ENCODE measurements around the gene SCAANT1. TPM values are rescaled to one million over a fixed set of nuclear protein-coding genes. Genes with fewer than 3 reads are reported as not detected.

The SCAANT1 gene
- polyA plus RNA-seq (2013, experiment 1 of 2): not detected
- not detected for polyA plus RNA-seq (2013, experiment 2 of 2)

GRCh38 chr3:63911873-63912767 lies at the start of gene SCAANT1:
SCAANT1 (minus strand) TSS chr3:63912383.
- H3K27ac ChIP-seq (ENCODE audit: low read depth, low read length, severe bottlenecking): peak within 1 kb of the TSS; percentile 96
- H3K4me1 ChIP-seq (ENCODE audit: control insufficient read depth, insufficient read depth, low read length, poor library complexity, severe bottlenecking): peaks cover 22% of the 10 kb centered on the region
- no peaks in the 10 kb centered on the region for H3K9me3 ChIP-seq (ENCODE audit: control insufficient read depth, low read length)
- peak within 1 kb of the TSS; percentile 58 for H3K4me3 ChIP-seq (ENCODE audit: extremely low read depth, insufficient read depth, low read length, poor library complexity, severe bottlenecking)
- 0% methylated on average over 66 to 73 of the region's 115 CpGs for WGBS, 2 experiments (ENCODE audit: insufficient coverage in 2 of 2)
- peaks cover 31% of the 10 kb centered on the region for H3K36me3 ChIP-seq (ENCODE audit: control insufficient read depth, insufficient read depth, low read length)

- no peak overlapping the region for H3K4me3 ChIP-seq (ENCODE audit: extremely low read depth, insufficient read depth, low read length, poor library complexity, severe bottlenecking)
- H3K27ac ChIP-seq (ENCODE audit: low read depth, low read length, severe bottlenecking): no peak overlapping the region
- H3K9me3 ChIP-seq (ENCODE audit: control insufficient read depth, low read length): no peaks in the 10 kb centered on the region
- H3K4me1 ChIP-seq (ENCODE audit: control insufficient read depth, insufficient read depth, low read length, poor library complexity, severe bottlenecking): peaks cover 9% of the 10 kb centered on the region
- no peaks in the 10 kb centered on the region for H3K36me3 ChIP-seq (ENCODE audit: control insufficient read depth, insufficient read depth, low read length)
- 80% methylated on average over 1 of the region's 2 CpGs; no CpG with 5 or more reads in 1 of the 2 experiments for WGBS, 2 experiments (ENCODE audit: insufficient coverage in 2 of 2)
Measured at GRCh38 chr3:63961891-63962290, 49.7 kb upstream of the SCAANT1 start.

- Histone ChIP-seq H3K4me3 (ENCODE audit: extremely low read depth, insufficient read depth, low read length, poor library complexity, severe bottlenecking) (no peak overlapping the region), H3K36me3 (ENCODE audit: control insufficient read depth, insufficient read depth, low read length) (peaks cover 6% of the 10 kb centered on the region), H3K9me3 (ENCODE audit: control insufficient read depth, low read length) (no peaks in the 10 kb centered on the region), H3K4me1 (ENCODE audit: control insufficient read depth, insufficient read depth, low read length, poor library complexity, severe bottlenecking) (peaks cover 9% of the 10 kb centered on the region), H3K27ac (ENCODE audit: low read depth, low read length, severe bottlenecking) (peak overlapping the region; percentile 47)
- 76 to 78% methylated on average over 6 of the region's 6 CpGs for WGBS, 2 experiments (ENCODE audit: insufficient coverage in 2 of 2)
Measured at GRCh38 chr3:63960048-63960711, 48.0 kb upstream of the SCAANT1 start.

- H3K4me1 ChIP-seq (ENCODE audit: control insufficient read depth, insufficient read depth, low read length, poor library complexity, severe bottlenecking): peaks cover 11% of the 10 kb centered on the region
- H3K4me3 ChIP-seq (ENCODE audit: extremely low read depth, insufficient read depth, low read length, poor library complexity, severe bottlenecking): no peak overlapping the region
- H3K27ac ChIP-seq (ENCODE audit: low read depth, low read length, severe bottlenecking): no peak overlapping the region
- H3K36me3 ChIP-seq (ENCODE audit: control insufficient read depth, insufficient read depth, low read length): peaks cover 9% of the 10 kb centered on the region
- no peaks in the 10 kb centered on the region for H3K9me3 ChIP-seq (ENCODE audit: control insufficient read depth, low read length)
- 100% methylated on average over 1 of the region's 3 CpGs for WGBS, 2 experiments (ENCODE audit: insufficient coverage in 2 of 2)
Measured at GRCh38 chr3:63959146-63959545, 47.0 kb upstream of the SCAANT1 start.

GRCh38 chr3:63955830-63956545 lies 43.8 kb upstream of the SCAANT1 start:
- WGBS, 2 experiments (ENCODE audit: insufficient coverage in 2 of 2): 96 to 98% methylated on average over 7 to 10 of the region's 13 CpGs
- H3K4me1 ChIP-seq (ENCODE audit: control insufficient read depth, insufficient read depth, low read length, poor library complexity, severe bottlenecking): peaks cover 21% of the 10 kb centered on the region
- H3K27ac ChIP-seq (ENCODE audit: low read depth, low read length, severe bottlenecking): no peak overlapping the region
- no peak overlapping the region for H3K4me3 ChIP-seq (ENCODE audit: extremely low read depth, insufficient read depth, low read length, poor library complexity, severe bottlenecking)
- H3K9me3 ChIP-seq (ENCODE audit: control insufficient read depth, low read length): no peaks in the 10 kb centered on the region
- H3K36me3 ChIP-seq (ENCODE audit: control insufficient read depth, insufficient read depth, low read length): peaks cover 23% of the 10 kb centered on the region

- H3K36me3 ChIP-seq (ENCODE audit: control insufficient read depth, insufficient read depth, low read length): peaks cover 23% of the 10 kb centered on the region
- H3K4me1 ChIP-seq (ENCODE audit: control insufficient read depth, insufficient read depth, low read length, poor library complexity, severe bottlenecking): peaks cover 20% of the 10 kb centered on the region
- no peak overlapping the region for H3K4me3 ChIP-seq (ENCODE audit: extremely low read depth, insufficient read depth, low read length, poor library complexity, severe bottlenecking)
- H3K9me3 ChIP-seq (ENCODE audit: control insufficient read depth, low read length): no peaks in the 10 kb centered on the region
- H3K27ac ChIP-seq (ENCODE audit: low read depth, low read length, severe bottlenecking): no peak overlapping the region
- 50 to 80% methylated on average over 1 to 2 of the region's 3 CpGs for WGBS, 2 experiments (ENCODE audit: insufficient coverage in 2 of 2)
Measured at GRCh38 chr3:63955036-63955650, 43.0 kb upstream of the SCAANT1 start.

- peaks cover 23% of the 10 kb centered on the region for H3K36me3 ChIP-seq (ENCODE audit: control insufficient read depth, insufficient read depth, low read length)
- WGBS, 2 experiments (ENCODE audit: insufficient coverage in 2 of 2): 90 to 93% methylated on average over 4 to 5 of the region's 5 CpGs
- no peak overlapping the region for H3K27ac ChIP-seq (ENCODE audit: low read depth, low read length, severe bottlenecking)
- no peak overlapping the region for H3K4me3 ChIP-seq (ENCODE audit: extremely low read depth, insufficient read depth, low read length, poor library complexity, severe bottlenecking)
- peaks cover 18% of the 10 kb centered on the region for H3K4me1 ChIP-seq (ENCODE audit: control insufficient read depth, insufficient read depth, low read length, poor library complexity, severe bottlenecking)
- H3K9me3 ChIP-seq (ENCODE audit: control insufficient read depth, low read length): no peaks in the 10 kb centered on the region
Measured at GRCh38 chr3:63954182-63954581, 42.0 kb upstream of the SCAANT1 start.

- WGBS, 2 experiments (ENCODE audit: insufficient coverage in 2 of 2): 100% methylated on average over 1 of the region's 2 CpGs; no CpG with 5 or more reads in 1 of the 2 experiments
- H3K9me3 ChIP-seq (ENCODE audit: control insufficient read depth, low read length): no peaks in the 10 kb centered on the region
Measured at GRCh38 chr3:63952248-63952594, 40.0 kb upstream of the SCAANT1 start.

GRCh38 chr3:63951492-63952247 lies 39.5 kb upstream of the SCAANT1 start:
- Histone ChIP-seq H3K4me3 (ENCODE audit: extremely low read depth, insufficient read depth, low read length, poor library complexity, severe bottlenecking) (no peak overlapping the region), H3K27ac (ENCODE audit: low read depth, low read length, severe bottlenecking) (no peak overlapping the region), H3K4me1 (ENCODE audit: control insufficient read depth, insufficient read depth, low read length, poor library complexity, severe bottlenecking) (peaks cover 22% of the 10 kb centered on the region), H3K36me3 (ENCODE audit: control insufficient read depth, insufficient read depth, low read length) (peaks cover 23% of the 10 kb centered on the region), H3K9me3 (ENCODE audit: control insufficient read depth, low read length) (no peaks in the 10 kb centered on the region)
- WGBS, 2 experiments (ENCODE audit: insufficient coverage in 2 of 2): no CpG with 5 or more reads among the region's 1 CpG

More at GRCh38 chr3:63952248-63952594, 40.0 kb upstream of the SCAANT1 start:
- peaks cover 22% of the 10 kb centered on the region for H3K4me1 ChIP-seq (ENCODE audit: control insufficient read depth, insufficient read depth, low read length, poor library complexity, severe bottlenecking)
- H3K4me3 ChIP-seq (ENCODE audit: extremely low read depth, insufficient read depth, low read length, poor library complexity, severe bottlenecking): no peak overlapping the region
- peaks cover 23% of the 10 kb centered on the region for H3K36me3 ChIP-seq (ENCODE audit: control insufficient read depth, insufficient read depth, low read length)
- no peak overlapping the region for H3K27ac ChIP-seq (ENCODE audit: low read depth, low read length, severe bottlenecking)
